H1 (cell line): ENCODE data around the gene COMMD7. TPM values are rescaled to one million over a fixed set of nuclear protein-coding genes. Genes with fewer than 3 reads are reported as not detected.

Experiments used
- CBX5 ChIP-seq: fragments of 300-800, 300-1000 bp; sonication (generic); IDR thresholded peaks from 2 replicates; pipeline ENCODE4 v1.7.1; 2016; ENCODE audit warnings: antibody characterized with exemption, low read length, low read depth
- CTCF ChIP-seq, 3 experiments: IDR thresholded peaks; 1 replicate in 2 of 3; 2 replicates in 1 of 3; pipeline versions ENCODE4 v1.5.1 to v1.6.1; 2011; ENCODE audit warnings: low read length in 3 of 3, mild to moderate bottlenecking in 3 of 3, inconsistent platforms in 2 of 3, low read depth in 1 of 3, moderate library complexity in 1 of 3; ENCODE audit not compliant: insufficient read depth in 1 of 3; ENCODE audit errors: control extremely low read depth in 1 of 3
- EP300 ChIP-seq, 2 experiments: IDR thresholded peaks; 1 replicate in 1 of 2; 2 replicates in 1 of 2; pipeline ENCODE4 v1.6.1; 2011 to 2012; ENCODE audit warnings: low read depth in 2 of 2, low read length in 2 of 2, mild to moderate bottlenecking in 2 of 2, borderline replicate concordance in 1 of 2, inconsistent platforms in 1 of 2, moderate library complexity in 1 of 2
- FOSL1 ChIP-seq: IDR thresholded peaks from 2 replicates; pipeline ENCODE4 v1.6.1; 2011; ENCODE audit warnings: mild to moderate bottlenecking, low read depth, low read length, moderate library complexity; ENCODE audit not compliant: insufficient read depth
- HDAC2 ChIP-seq, 2 experiments: fragments of 300-600 bp in 1 of 2; sonication (generic) in 1 of 2; IDR thresholded peaks; 2 replicates each; pipeline ENCODE4 v1.6.1; 2011 to 2012; ENCODE audit warnings: low read depth in 2 of 2, low read length in 2 of 2, mild to moderate bottlenecking in 2 of 2, moderate library complexity in 2 of 2, borderline replicate concordance in 1 of 2, inconsistent platforms in 1 of 2
- KDM1A ChIP-seq: fragments of 200-600, 300-600 bp; sonication (generic); IDR thresholded peaks from 2 replicates; pipeline ENCODE4 v1.7.1; 2016; ENCODE audit warnings: mild to moderate bottlenecking, low read length, borderline replicate concordance
- NANOG ChIP-seq: IDR thresholded peaks from 2 replicates; pipeline ENCODE4 v1.6.1; 2011; ENCODE audit warnings: low read length, low read depth, mild to moderate bottlenecking, inconsistent platforms; ENCODE audit not compliant: insufficient read depth, poor library complexity, severe bottlenecking
- PHF8 ChIP-seq: fragments of 200-600 bp; sonication (generic); conservative IDR thresholded peaks from 2 replicates; pipeline ENCODE4 v1.7.1; 2012; ENCODE audit warnings: low read depth, mild to moderate bottlenecking, inconsistent platforms, low read length, moderate library complexity
- POLR2A ChIP-seq, 2 experiments: IDR thresholded peaks; 1 replicate in 1 of 2; 2 replicates in 1 of 2; pipeline ENCODE4 v1.6.1; 2011; ENCODE audit warnings: low read depth in 2 of 2, low read length in 2 of 2, mild to moderate bottlenecking in 2 of 2; ENCODE audit errors: control extremely low read depth in 1 of 2
- POLR2AphosphoS5 ChIP-seq: IDR thresholded peaks from 2 replicates; pipeline ENCODE4 v1.6.1; 2011; ENCODE audit warnings: low read depth, low read length
- POU5F1 ChIP-seq: IDR thresholded peaks from 2 replicates; pipeline ENCODE4 v1.6.1; 2011; ENCODE audit warnings: low read depth, mild to moderate bottlenecking, low read length, moderate library complexity
- RFX5 ChIP-seq: IDR thresholded peaks from 2 replicates; pipeline ENCODE4 v1.6.1; 2011; ENCODE audit warnings: low read depth, low read length, improper control_type of control experiment, borderline replicate concordance
- RXRA ChIP-seq: IDR thresholded peaks from 2 replicates; pipeline ENCODE4 v1.6.1; 2011; ENCODE audit warnings: low read depth, mild to moderate bottlenecking, low read length, moderate library complexity; ENCODE audit not compliant: insufficient read depth
- SP4 ChIP-seq: IDR thresholded peaks from 2 replicates; pipeline ENCODE4 v1.6.1; 2012; ENCODE audit warnings: low read length, inconsistent platforms
- SRF ChIP-seq: IDR thresholded peaks from 2 replicates; pipeline ENCODE4 v1.6.1; 2011; ENCODE audit warnings: mild to moderate bottlenecking, low read depth, low read length, moderate library complexity
- TAF1 ChIP-seq: IDR thresholded peaks from 2 replicates; pipeline ENCODE4 v1.6.1; 2011; ENCODE audit warnings: mild to moderate bottlenecking, low read depth, low read length
- TBP ChIP-seq: IDR thresholded peaks from 2 replicates; pipeline ENCODE4 v1.6.1; 2011; ENCODE audit warnings: low read depth, low read length, improper control_type of control experiment
- USF2 ChIP-seq: IDR thresholded peaks from 2 replicates; pipeline ENCODE4 v1.6.1; 2011; ENCODE audit warnings: low read length, improper control_type of control experiment
- YY1 ChIP-seq: IDR thresholded peaks from 2 replicates; pipeline ENCODE4 v1.6.1; 2011; ENCODE audit warnings: low read depth, mild to moderate bottlenecking, low read length
- polyA plus RNA-seq, 7 experiments: library from polyadenylated mRNA; depleted of rRNA in 3 of 7; stranded (reverse) in 5 of 7; unstranded in 2 of 7; fragments of >200 nt in 5 of 7; fragments of 200-250 nt in 2 of 7; gene quantifications; 1 replicate in 5 of 7; 2 replicates in 1 of 7; 4 replicates in 1 of 7; pipeline versions ENCODE4 v1.2.1 to v1.2.3, GENCODE V29; 2011 to 2013; ENCODE audit warnings: missing spikeins in 2 of 7, mixed read lengths in 2 of 7
- total RNA-seq: library from RNA; stranded (reverse); fragmentation: NEBNext Ultra II Directional; extraction: Animal tissue kit (Norgen Biotek cat#: 25700); gene quantifications from 2 replicates; pipeline ENCODE4 v1.2.1, GENCODE V29; 2021

The COMMD7 gene
- total and polyA plus RNA-seq, 2 of the 8 experiments (the other 6 are each of a cell fraction or from before 2014, with no cell fraction given): 39.4 to 48.9 TPM

DNA sequence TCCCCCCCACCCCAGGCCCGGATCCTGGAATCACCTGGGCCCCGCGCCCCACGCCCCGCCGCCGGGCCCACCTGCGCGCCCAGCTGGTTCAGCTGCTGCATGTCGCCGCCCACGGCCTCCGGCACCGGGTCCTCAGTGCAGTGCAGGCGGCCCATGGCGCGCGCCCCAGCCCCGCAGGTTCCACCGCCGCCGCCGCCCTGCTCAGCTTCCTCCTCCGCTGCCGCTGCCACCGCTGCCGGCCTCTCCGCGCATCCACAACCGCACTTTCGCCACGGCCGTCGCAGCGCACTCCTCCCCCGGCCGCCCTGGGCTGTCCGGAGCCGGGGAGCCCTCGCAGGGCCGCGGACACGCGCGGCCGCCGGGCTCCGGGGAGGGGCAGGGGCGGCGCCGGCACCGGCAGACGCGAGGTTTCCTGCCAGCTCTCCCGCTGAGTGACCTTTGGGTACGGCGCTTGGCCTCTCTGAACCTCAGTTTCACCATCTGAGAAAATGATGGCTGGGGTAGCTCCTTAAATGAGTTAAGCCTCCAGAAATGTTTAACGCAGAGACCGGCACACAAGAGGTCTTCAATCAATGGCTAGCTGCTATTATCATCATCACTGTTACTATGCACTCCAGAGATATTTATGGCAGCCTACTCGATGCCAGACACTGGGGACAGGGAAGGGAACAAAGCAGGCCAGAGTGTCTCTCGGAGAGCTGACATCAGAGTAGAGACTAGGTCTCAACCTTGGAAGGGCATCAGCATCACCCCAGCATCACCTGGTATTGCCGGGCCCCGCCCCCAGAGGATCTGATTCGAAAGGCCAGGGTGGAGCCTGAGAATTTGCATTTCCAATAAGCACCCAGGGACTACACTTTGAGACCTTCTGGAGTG is at the start of gene COMMD7 (continued):
- TF ChIP-seq HDAC2 (IDR thresholded peaks at IDR 0.05; ENCODE audit: borderline replicate concordance in 1 of 2, low read depth in 2 of 2, low read length in 2 of 2): peak in 1 of 2 experiments; percentile 24; a peak in 1 of 4 replicates
- TF ChIP-seq POLR2AphosphoS5: peak; percentile 55; the same call in 1 of the 2 replicates
- TF ChIP-seq YY1: 0 out of 2 replicates have a peak, but pooled peaks have one; percentile 6
- TF ChIP-seq SRF: no peak
- TF ChIP-seq NANOG: no peak
- TF ChIP-seq CBX5: no peak
- TF ChIP-seq FOSL1: no peak
- peak; percentile 37; the same call in 1 of the 2 replicates for TF ChIP-seq TAF1
- no peak for TF ChIP-seq CTCF (IDR thresholded peaks at IDR 0.05; ENCODE audit: control extremely low read depth in 1 of 3, insufficient read depth in 1 of 3, low read depth in 1 of 3, low read length in 3 of 3)
- TF ChIP-seq POU5F1: no peak
- TF ChIP-seq PHF8: 0 out of 2 replicates have a peak, but pooled peaks have one; percentile 19
- peak in 1 of 2 experiments; percentile 49; a peak in 1 of 3 replicates for TF ChIP-seq POLR2A (IDR thresholded peaks at IDR 0.05; ENCODE audit: control extremely low read depth in 1 of 2, low read depth in 2 of 2, low read length in 2 of 2)
- peak; percentile 45; the same call in 1 of the 2 replicates for TF ChIP-seq TBP
- no peak for TF ChIP-seq USF2
- no peak for TF ChIP-seq RFX5
- 0 out of 2 replicates have a peak, but pooled peaks have one; percentile 14 for TF ChIP-seq KDM1A
- TF ChIP-seq SP4: no peak
- no peak for TF ChIP-seq RXRA
- TF ChIP-seq EP300 (IDR thresholded peaks at IDR 0.05; ENCODE audit: borderline replicate concordance in 1 of 2, low read depth in 2 of 2, low read length in 2 of 2): peak in 1 of 2 experiments; percentile 24; a peak in 1 of 3 replicates
